ENCODE measurements around the gene NAALADL1. TPM values are rescaled to one million over a fixed set of nuclear protein-coding genes. Genes with fewer than 3 reads are reported as not detected.

The NAALADL1 gene
- total and polyA plus RNA-seq, 4 experiments from 2014 or later = 16.6 to 27.0 (median 22.9) TPM

- ChIA-PET CTCF (ENCODE audit: partially characterized antibody) (interaction anchor here (1.0 to 5.4 kb wide), 5 partner anchors 10 to 86 kb away, joined by 3 to 70 read pairs (median 5); partner anchors contain the start of genes ARL2, TM7SF2 and ZNHIT2), POLR2A (ENCODE audit: partially characterized antibody) (interaction anchor here (2.8 to 17.5 kb wide), 2 partner anchors 14 to 18 kb away, joined by 9 to 320 read pairs; partner anchors contain the start of genes CDCA5, FAU, MRPL49 and TM7SF2)
- H3K9me3 Mint-ChIP-seq = no peaks in the 10 kb centered on the region
- H3K27ac Mint-ChIP-seq = peak overlapping the region in 1 of 7 donors; percentile 57
- no peak overlapping the region for H3K4me3 ChIP-seq (ENCODE audit: low read length in 2 of 2)
- peaks cover 15% of the 10 kb centered on the region for H3K4me1 ChIP-seq (ENCODE audit: insufficient read depth, low read length)
- H3K27me3 Mint-ChIP-seq = no peaks in the 10 kb centered on the region
- intact Hi-C loops (cut with micrococcal nuclease) = no loop called here
- H3K9me3 ChIP-seq (ENCODE audit: control insufficient read depth in 1 of 2, low read length in 2 of 2) = no peaks in the 10 kb centered on the region
- DNase-seq = no peak
- H3K36me3 ChIP-seq (ENCODE audit: insufficient read depth, low read length) = no peaks in the 10 kb centered on the region
- H3K4me1 Mint-ChIP-seq = peaks cover 12 to 30% (median 21%) of the 10 kb centered on the region in 4 donors
- no peak overlapping the region for H3K27ac ChIP-seq (ENCODE audit: low read depth, low read length)
- H3K36me3 Mint-ChIP-seq = peaks cover 14 to 42% of the 10 kb centered on the region in 2 donors
- H3K27me3 ChIP-seq (ENCODE audit: insufficient read depth, low read length) = no peaks in the 10 kb centered on the region
- H3K4me3 Mint-ChIP-seq = no peak overlapping the region
Measured at GRCh38 chr11:65100674-65101350, 42.5 kb upstream of the NAALADL1 start.

GRCh38 chr11:65096926-65097325 lies 38.6 kb upstream of the NAALADL1 start:
- no peaks in the 10 kb centered on the region for H3K9me3 Mint-ChIP-seq
- peaks cover 18% of the 10 kb centered on the region for H3K4me1 ChIP-seq (ENCODE audit: insufficient read depth, low read length)
- ChIA-PET CTCF (ENCODE audit: partially characterized antibody) (interaction anchor here (0.6 to 5.4 kb wide), 5 partner anchors 14 to 71 kb away, joined by 3 to 70 read pairs (median 3); partner anchors contain the start of genes TM7SF2 and ZNHIT2), POLR2A (ENCODE audit: partially characterized antibody) (interaction anchor here (0.9 to 17.5 kb wide), 15 partner anchors 11 to 779 kb away, joined by 3 to 320 read pairs (median 4); partner anchors contain the start of genes ARL2, CDCA5, FAU and MRPL49)
- no peaks in the 10 kb centered on the region for H3K27me3 Mint-ChIP-seq
- H3K27ac Mint-ChIP-seq = peak overlapping the region in 6 of 7 donors; percentile 25 to 97 (median 96)
- peak overlapping the region; percentile 78 for H3K27ac ChIP-seq (ENCODE audit: low read depth, low read length)
- H3K4me3 ChIP-seq (ENCODE audit: low read length in 2 of 2) = peak overlapping the region; percentile 47 to 74
- intact Hi-C loops (cut with micrococcal nuclease) = loop anchor here (1.0 kb wide), 4 partner anchors 13 to 25 kb away; partner anchors contain the start of genes CDCA5, FAU, MRPL49 and ZFPL1
- no peaks in the 10 kb centered on the region for H3K36me3 ChIP-seq (ENCODE audit: insufficient read depth, low read length)
- H3K9me3 ChIP-seq (ENCODE audit: control insufficient read depth in 1 of 2, low read length in 2 of 2) = no peaks in the 10 kb centered on the region
- H3K36me3 Mint-ChIP-seq = peaks cover 6 to 18% of the 10 kb centered on the region in 2 donors
- peak overlapping the region; percentile 86 to 95 (median 93) for H3K4me3 Mint-ChIP-seq
- no peak for DNase-seq
- no peaks in the 10 kb centered on the region for H3K27me3 ChIP-seq (ENCODE audit: insufficient read depth, low read length)
- peaks cover 8 to 26% (median 17%) of the 10 kb centered on the region in 4 donors for H3K4me1 Mint-ChIP-seq

GRCh38 chr11:65095974-65096806 lies 37.8 kb upstream of the NAALADL1 start, which contains the start of gene VPS51:
VPS51 (plus strand) TSS chr11:65096214; CDS start chr11:65096251, 37 bp downstream.
- peak; percentile 87 to 92 (median 89) for DNase-seq
- peak within 1 kb of the TSS; percentile 86 to 95 (median 93) for H3K4me3 Mint-ChIP-seq
- Histone ChIP-seq H3K27me3 (ENCODE audit: insufficient read depth, low read length) (no peaks in the 10 kb centered on the region), H3K9me3 (ENCODE audit: control insufficient read depth in 1 of 2, low read length in 2 of 2) (no peaks in the 10 kb centered on the region), H3K27ac (ENCODE audit: low read depth, low read length) (peak within 1 kb of the TSS; percentile 78), H3K4me3 (ENCODE audit: low read length in 2 of 2) (peak within 1 kb of the TSS; percentile 47 to 74), H3K36me3 (ENCODE audit: insufficient read depth, low read length) (no peaks in the 10 kb centered on the region), H3K4me1 (ENCODE audit: insufficient read depth, low read length) (peaks cover 18% of the 10 kb centered on the region)
- H3K36me3 Mint-ChIP-seq = peaks cover 6 to 18% of the 10 kb centered on the region in 2 donors
- ChIA-PET POLR2A (ENCODE audit: partially characterized antibody) (interaction anchor here (0.6 to 17.5 kb wide), 21 partner anchors 10 to 778 kb away, joined by 3 to 320 read pairs (median 4); partner anchors contain the start of genes ARL2, CDCA5, FAU and MRPL49), CTCF (ENCODE audit: partially characterized antibody) (interaction anchor here (0.6 to 5.4 kb wide), 5 partner anchors 15 to 71 kb away, joined by 3 to 70 read pairs (median 3); partner anchors contain the start of genes TM7SF2 and ZNHIT2)
- no peaks in the 10 kb centered on the region for H3K27me3 Mint-ChIP-seq
- no peaks in the 10 kb centered on the region for H3K9me3 Mint-ChIP-seq
- H3K27ac Mint-ChIP-seq = peak within 1 kb of the TSS; percentile 95 to 97 (median 96)
- intact Hi-C loops (cut with micrococcal nuclease) = loop anchor here (1.0 kb wide), 4 partner anchors 12 to 26 kb away; partner anchors contain the start of genes CDCA5, FAU, MRPL49 and ZFPL1
- peaks cover 8 to 26% (median 17%) of the 10 kb centered on the region in 4 donors for H3K4me1 Mint-ChIP-seq

- H3K4me3 ChIP-seq (ENCODE audit: low read length in 2 of 2) = no peak overlapping the region
Measured at GRCh38 chr11:65095427-65095826, 37.1 kb upstream of the NAALADL1 start.

GRCh38 chr11:65090628-65091027 lies 32.3 kb upstream of the NAALADL1 start:
- H3K4me3 Mint-ChIP-seq = no peak overlapping the region
- ChIA-PET CTCF (ENCODE audit: partially characterized antibody) (interaction anchor here (0.9 to 1.3 kb wide), 3 partner anchors 20 to 23 kb away, joined by 3 to 5 read pairs (median 4); partner anchors contain the start of gene TM7SF2), POLR2A (ENCODE audit: partially characterized antibody) (interaction anchor here (0.9 to 17.5 kb wide), 2 partner anchors 24 to 50 kb away, joined by 3 to 320 read pairs; partner anchors contain the start of genes FAU, MRPL49, SAC3D1 and TM7SF2)
- no peak overlapping the region for H3K27ac Mint-ChIP-seq
- no peaks in the 10 kb centered on the region for H3K27me3 ChIP-seq (ENCODE audit: insufficient read depth, low read length)
- H3K4me1 Mint-ChIP-seq = peaks cover 3 to 9% (median 6%) of the 10 kb centered on the region in 4 donors
- H3K9me3 Mint-ChIP-seq = no peaks in the 10 kb centered on the region
- no peak overlapping the region for H3K4me3 ChIP-seq (ENCODE audit: low read length in 2 of 2)
- peaks cover 33% of the 10 kb centered on the region for H3K36me3 ChIP-seq (ENCODE audit: insufficient read depth, low read length)
- peaks cover 4% of the 10 kb centered on the region for H3K4me1 ChIP-seq (ENCODE audit: insufficient read depth, low read length)
- no peaks in the 10 kb centered on the region for H3K9me3 ChIP-seq (ENCODE audit: control insufficient read depth in 1 of 2, low read length in 2 of 2)
- intact Hi-C loops (cut with micrococcal nuclease) = no loop called here
- peaks cover 19 to 26% of the 10 kb centered on the region in 2 donors for H3K36me3 Mint-ChIP-seq
- no peak for DNase-seq
- no peaks in the 10 kb centered on the region for H3K27me3 Mint-ChIP-seq
- no peak overlapping the region for H3K27ac ChIP-seq (ENCODE audit: low read depth, low read length)

More at GRCh38 chr11:65095427-65095826, 37.1 kb upstream of the NAALADL1 start:
- POLR2A ChIA-PET (ENCODE audit: partially characterized antibody) = interaction anchor here (0.7 to 17.5 kb wide), 15 partner anchors 10 to 778 kb away, joined by 3 to 320 read pairs (median 4); partner anchors contain the start of genes ARL2, CDCA5, FAU and MRPL49
- H3K27ac ChIP-seq (ENCODE audit: low read depth, low read length) = peak overlapping the region; percentile 78
- Mint-ChIP-seq H3K4me3 (peak overlapping the region; percentile 86 to 95 (median 93)), H3K4me1 (peaks cover 8 to 26% (median 16%) of the 10 kb centered on the region in 4 donors), H3K27ac (peak overlapping the region; percentile 95 to 97 (median 96)), H3K27me3 (no peaks in the 10 kb centered on the region), H3K9me3 (no peaks in the 10 kb centered on the region), H3K36me3 (peaks cover 6 to 14% of the 10 kb centered on the region in 2 donors)
- CTCF ChIA-PET (ENCODE audit: partially characterized antibody) = interaction anchor here (0.6 to 5.4 kb wide), 10 partner anchors 10 to 1335 kb away, joined by 3 to 70 read pairs (median 4); partner anchors contain the start of genes CDCA5, FAU, MRPL49 and TM7SF2
- intact Hi-C loops (cut with micrococcal nuclease) = no loop called here
- H3K9me3 ChIP-seq (ENCODE audit: control insufficient read depth in 1 of 2, low read length in 2 of 2) = no peaks in the 10 kb centered on the region
- H3K36me3 ChIP-seq (ENCODE audit: insufficient read depth, low read length) = no peaks in the 10 kb centered on the region
- DNase-seq = no peak
- peaks cover 18% of the 10 kb centered on the region for H3K4me1 ChIP-seq (ENCODE audit: insufficient read depth, low read length)
- H3K27me3 ChIP-seq (ENCODE audit: insufficient read depth, low read length) = no peaks in the 10 kb centered on the region

- DNase-seq = no peak
- Histone ChIP-seq H3K4me1 (ENCODE audit: insufficient read depth, low read length) (peaks cover 13% of the 10 kb centered on the region), H3K27ac (ENCODE audit: low read depth, low read length) (no peak overlapping the region), H3K36me3 (ENCODE audit: insufficient read depth, low read length) (peaks cover 38% of the 10 kb centered on the region), H3K9me3 (ENCODE audit: control insufficient read depth in 1 of 2, low read length in 2 of 2) (no peaks in the 10 kb centered on the region), H3K27me3 (ENCODE audit: insufficient read depth, low read length) (no peaks in the 10 kb centered on the region), H3K4me3 (ENCODE audit: low read length in 2 of 2) (no peak overlapping the region)
- H3K36me3 Mint-ChIP-seq = peaks cover 21 to 28% of the 10 kb centered on the region in 2 donors
- H3K4me1 Mint-ChIP-seq = peaks cover 5 to 17% (median 10%) of the 10 kb centered on the region in 4 donors
- peak overlapping the region in 1 of 7 donors; percentile 43 for H3K27ac Mint-ChIP-seq
- CTCF ChIA-PET (ENCODE audit: partially characterized antibody) = interaction anchor here (0.6 to 1.3 kb wide), 3 partner anchors 10 to 24 kb away, joined by 3 to 5 read pairs (median 4); partner anchors contain the start of gene TM7SF2
- intact Hi-C loops (cut with micrococcal nuclease) = no loop called here
- POLR2A ChIA-PET (ENCODE audit: partially characterized antibody) = interaction anchor here (17.5 kb wide), 1 partner anchor 25 kb away, joined by 320 read pairs; the partner anchor contains the start of genes FAU, MRPL49, TM7SF2 and ZNHIT2
- no peak overlapping the region for H3K4me3 Mint-ChIP-seq
- H3K9me3 Mint-ChIP-seq = no peaks in the 10 kb centered on the region
- H3K27me3 Mint-ChIP-seq = no peaks in the 10 kb centered on the region
Measured at GRCh38 chr11:65089621-65090020, 31.3 kb upstream of the NAALADL1 start.

Measured in CD4-positive, alpha-beta memory T cell (primary cell).